Measurements from ENCODE around the gene U2AF1L4. TPM values are rescaled to one million over a fixed set of nuclear protein-coding genes. Genes with fewer than 3 reads are reported as not detected.

U2AF1L4 gene
- total and polyA plus RNA-seq, 2 experiments from 2014 or later = 27.4 to 60.7 TPM

DNA sequence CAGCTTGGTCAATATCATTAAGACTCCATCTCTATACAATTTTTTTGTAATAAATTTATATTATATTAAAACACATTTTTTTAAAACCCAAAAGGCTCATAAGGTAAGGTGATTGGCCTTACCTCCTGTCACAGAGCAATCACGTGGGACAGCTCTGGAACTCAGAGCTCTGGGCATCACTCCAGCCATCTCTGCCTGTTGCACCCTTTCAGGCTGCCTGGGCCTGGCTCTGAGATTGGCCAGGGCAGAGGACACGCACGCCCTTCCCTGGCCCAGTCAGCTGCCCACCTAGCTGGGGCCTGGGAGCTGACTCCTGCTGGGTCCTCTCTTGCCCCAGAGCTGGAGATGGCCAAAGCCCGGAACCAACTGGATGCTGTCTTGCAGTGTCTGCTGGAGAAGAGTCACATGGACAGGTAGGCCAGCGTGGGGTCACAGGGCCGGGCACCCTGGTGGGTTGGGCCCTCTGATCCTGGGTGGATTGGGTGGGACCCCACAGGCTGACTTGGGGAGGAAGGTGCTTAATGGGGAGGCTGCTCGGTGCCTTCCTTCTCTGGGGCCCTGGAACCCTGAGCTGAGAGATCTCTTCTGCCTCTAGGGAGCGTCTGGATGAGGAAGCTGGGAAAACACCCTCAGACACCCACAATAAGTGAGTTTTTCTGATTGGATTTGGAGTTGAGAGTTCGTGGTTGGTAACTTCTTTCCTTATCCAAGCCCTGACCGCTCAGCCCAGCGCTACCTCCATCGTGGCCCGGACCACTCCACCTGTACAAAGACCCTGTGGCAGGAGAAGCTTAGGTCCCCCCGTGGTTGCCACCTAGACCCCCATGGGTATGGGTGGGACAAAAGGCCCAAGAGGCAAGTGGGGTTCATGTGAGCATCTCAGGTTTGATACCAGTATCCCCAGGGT lies 6.9 kb upstream of the U2AF1L4 start:
- Histone ChIP-seq H3K9me2 (replicated peaks; ENCODE audit: insufficient read depth) (no peaks in the 10 kb centered on the region), H3K4me3 (no peak overlapping the region), H4K20me1 (ENCODE audit: insufficient read depth, poor library complexity, severe bottlenecking) (no peaks in the 10 kb centered on the region), H3K27ac (no peak overlapping the region), H3K9me3 (ENCODE audit: low read depth) (no peaks in the 10 kb centered on the region), H3K79me2 (peaks cover 27% of the 10 kb centered on the region), H2AFZ (no peak overlapping the region), H3K36me3 (replicated peaks; ENCODE audit: insufficient read depth, low read depth) (no peaks in the 10 kb centered on the region), H3K4me2 (no peak overlapping the region), H3K4me1 (ENCODE audit: insufficient read depth) (peaks cover 25% of the 10 kb centered on the region), H3K27me3 (peaks cover 2% of the 10 kb centered on the region)
- DNase-seq (ENCODE audit: low spot score) = no peak
- TF ChIP-seq EZH2 (IDR thresholded peaks at IDR 0.05; ENCODE audit: borderline replicate concordance) (no peak), EZH2phosphoT487 (IDR thresholded peaks at IDR 0.05; ENCODE audit: low read depth, severe bottlenecking, unreplicated experiment) (no peak)
- TF ChIP-seq, protein P1, sequence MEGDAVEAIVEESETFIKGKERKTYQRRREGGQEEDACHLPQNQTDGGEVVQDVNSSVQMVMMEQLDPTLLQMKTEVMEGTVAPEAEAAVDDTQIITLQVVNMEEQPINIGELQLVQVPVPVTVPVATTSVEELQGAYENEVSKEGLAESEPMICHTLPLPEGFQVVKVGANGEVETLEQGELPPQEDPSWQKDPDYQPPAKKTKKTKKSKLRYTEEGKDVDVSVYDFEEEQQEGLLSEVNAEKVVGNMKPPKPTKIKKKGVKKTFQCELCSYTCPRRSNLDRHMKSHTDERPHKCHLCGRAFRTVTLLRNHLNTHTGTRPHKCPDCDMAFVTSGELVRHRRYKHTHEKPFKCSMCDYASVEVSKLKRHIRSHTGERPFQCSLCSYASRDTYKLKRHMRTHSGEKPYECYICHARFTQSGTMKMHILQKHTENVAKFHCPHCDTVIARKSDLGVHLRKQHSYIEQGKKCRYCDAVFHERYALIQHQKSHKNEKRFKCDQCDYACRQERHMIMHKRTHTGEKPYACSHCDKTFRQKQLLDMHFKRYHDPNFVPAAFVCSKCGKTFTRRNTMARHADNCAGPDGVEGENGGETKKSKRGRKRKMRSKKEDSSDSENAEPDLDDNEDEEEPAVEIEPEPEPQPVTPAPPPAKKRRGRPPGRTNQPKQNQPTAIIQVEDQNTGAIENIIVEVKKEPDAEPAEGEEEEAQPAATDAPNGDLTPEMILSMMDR (IDR thresholded peaks at IDR 0.05; ENCODE audit: poor library complexity) = no peak
- WGBS (ENCODE audit: low lambda C conversion rate, missing lambda C conversion rate) = 97% methylated on average over 14 of the region's 14 CpGs

- peaks cover 41% of the 10 kb centered on the region for H3K79me2 ChIP-seq
- no peak overlapping the region for H3K27ac ChIP-seq
- DNase-seq (ENCODE audit: low spot score) = no peak
- H3K9me3 ChIP-seq (ENCODE audit: low read depth) = no peaks in the 10 kb centered on the region
- TF ChIP-seq EZH2phosphoT487 (IDR thresholded peaks at IDR 0.05; ENCODE audit: low read depth, severe bottlenecking, unreplicated experiment) = no peak
- no peak for TF ChIP-seq EZH2 (IDR thresholded peaks at IDR 0.05; ENCODE audit: borderline replicate concordance)
- TF ChIP-seq, protein P1 (IDR thresholded peaks at IDR 0.05; ENCODE audit: poor library complexity) = no peak
- WGBS (ENCODE audit: low lambda C conversion rate, missing lambda C conversion rate) = 81% methylated on average over 4 of the region's 5 CpGs
- peaks cover 14% of the 10 kb centered on the region for H3K4me1 ChIP-seq (ENCODE audit: insufficient read depth)
- no peaks in the 10 kb centered on the region for H3K9me2 ChIP-seq (replicated peaks; ENCODE audit: insufficient read depth)
- no peaks in the 10 kb centered on the region for H4K20me1 ChIP-seq (ENCODE audit: insufficient read depth, poor library complexity, severe bottlenecking)
- no peak overlapping the region for H2AFZ ChIP-seq
- no peaks in the 10 kb centered on the region for H3K36me3 ChIP-seq (replicated peaks; ENCODE audit: insufficient read depth, low read depth)
- no peak overlapping the region for H3K4me3 ChIP-seq
- peak overlapping the region; percentile 47 for H3K4me2 ChIP-seq
- peaks cover 2% of the 10 kb centered on the region for H3K27me3 ChIP-seq
Observed at GRCh38 chr19:35750167-35750566, 4.9 kb upstream of the U2AF1L4 start.

- Histone ChIP-seq H3K79me2 (peaks cover 41% of the 10 kb centered on the region), H3K36me3 (replicated peaks; ENCODE audit: insufficient read depth, low read depth) (no peaks in the 10 kb centered on the region), H3K27me3 (no peaks in the 10 kb centered on the region), H4K20me1 (ENCODE audit: insufficient read depth, poor library complexity, severe bottlenecking) (no peaks in the 10 kb centered on the region), H3K4me1 (ENCODE audit: insufficient read depth) (peaks cover 11% of the 10 kb centered on the region), H2AFZ (peak within 1 kb of the TSS; percentile 37), H3K27ac (peak within 1 kb of the TSS; percentile 36), H3K4me2 (peak within 1 kb of the TSS; percentile 93), H3K9me3 (ENCODE audit: low read depth) (no peaks in the 10 kb centered on the region), H3K9me2 (replicated peaks; ENCODE audit: insufficient read depth) (no peaks in the 10 kb centered on the region), H3K4me3 (peak within 1 kb of the TSS; percentile 48)
- TF ChIP-seq EZH2phosphoT487 (IDR thresholded peaks at IDR 0.05; ENCODE audit: low read depth, severe bottlenecking, unreplicated experiment) = no peak
- TF ChIP-seq EZH2 (IDR thresholded peaks at IDR 0.05; ENCODE audit: borderline replicate concordance) = no peak
- TF ChIP-seq, protein P1 (IDR thresholded peaks at IDR 0.05; ENCODE audit: poor library complexity) = no peak
- WGBS (ENCODE audit: low lambda C conversion rate, missing lambda C conversion rate) = 2% methylated on average over 45 of the region's 45 CpGs
- peak; percentile 99 for DNase-seq (ENCODE audit: low spot score)
Observed at GRCh38 chr19:35748106-35749020, 3.1 kb upstream of the U2AF1L4 start, which contains the start of gene LIN37. LIN37 (plus strand) TSS chr19:35748576; CDS start chr19:35748725, 149 bp downstream.

All from hepatocyte (in vitro differentiated cells).